Spleen (tissue), 7 donors: ENCODE results near the gene TIGAR.

Experiments
- POLR2A ChIP-seq, 3 donors: fragments of 450-650 bp; IDR thresholded peaks; one replicate each; pipeline ENCODE4 v1.5.1; 2017; ENCODE audit warnings: antibody characterized with exemption in 3 of 3, mild to moderate bottlenecking in 1 of 3
- POLR2AphosphoS5 ChIP-seq, 3 donors: sonication (generic); formaldehyde crosslinking; IDR thresholded peaks; one replicate each; pipeline ENCODE4 v1.5.1; 2017; ENCODE audit warnings: antibody characterized with exemption in 3 of 3
- TF ChIP-seq, protein P1 (sequence below), 11 experiments: fragments of 200-600 bp in 7 of 11; fragments of 450-650 bp in 4 of 11; sonication (generic) in 4 of 11; IDR thresholded peaks in 8 of 11; conservative IDR thresholded peaks in 3 of 11; 1 replicate in 7 of 11; 2 replicates in 4 of 11; pipeline versions ENCODE4 v1.4.0 to v1.8.0; 2016 to 2021; ENCODE audit warnings: antibody characterized with exemption in 11 of 11, inconsistent platforms in 4 of 11, mild to moderate bottlenecking in 1 of 11
- donor health status: DM: no; HTN: no; CAD: no; lungs with moderate emphysema.
- donor health status: DM: no; HTN: no; CAD: no.
- donor health status: DM: no; HTN: no; CAD: no.

- TF ChIP-seq POLR2A (IDR thresholded peaks at IDR 0.05) = no peak
- no peak for TF ChIP-seq POLR2AphosphoS5 (IDR thresholded peaks at IDR 0.05)
- TF ChIP-seq, protein P1, sequence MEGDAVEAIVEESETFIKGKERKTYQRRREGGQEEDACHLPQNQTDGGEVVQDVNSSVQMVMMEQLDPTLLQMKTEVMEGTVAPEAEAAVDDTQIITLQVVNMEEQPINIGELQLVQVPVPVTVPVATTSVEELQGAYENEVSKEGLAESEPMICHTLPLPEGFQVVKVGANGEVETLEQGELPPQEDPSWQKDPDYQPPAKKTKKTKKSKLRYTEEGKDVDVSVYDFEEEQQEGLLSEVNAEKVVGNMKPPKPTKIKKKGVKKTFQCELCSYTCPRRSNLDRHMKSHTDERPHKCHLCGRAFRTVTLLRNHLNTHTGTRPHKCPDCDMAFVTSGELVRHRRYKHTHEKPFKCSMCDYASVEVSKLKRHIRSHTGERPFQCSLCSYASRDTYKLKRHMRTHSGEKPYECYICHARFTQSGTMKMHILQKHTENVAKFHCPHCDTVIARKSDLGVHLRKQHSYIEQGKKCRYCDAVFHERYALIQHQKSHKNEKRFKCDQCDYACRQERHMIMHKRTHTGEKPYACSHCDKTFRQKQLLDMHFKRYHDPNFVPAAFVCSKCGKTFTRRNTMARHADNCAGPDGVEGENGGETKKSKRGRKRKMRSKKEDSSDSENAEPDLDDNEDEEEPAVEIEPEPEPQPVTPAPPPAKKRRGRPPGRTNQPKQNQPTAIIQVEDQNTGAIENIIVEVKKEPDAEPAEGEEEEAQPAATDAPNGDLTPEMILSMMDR (IDR thresholded peaks at IDR 0.05 in 8 of 11, conservative IDR thresholded peaks at IDR 0.05 in 3 of 11) = no peak
These were observed 49.3 kb downstream of the TIGAR start for GRCh38 chr12:4370265-4370664.
